ENCODE data around the gene THAP3.
"Not testable (repeated sequence)": the region's sequence is repeated elsewhere in the genome, so short reads cannot be mapped to it uniquely, and the experiment has no call there.

The THAP3 gene

DNA sequence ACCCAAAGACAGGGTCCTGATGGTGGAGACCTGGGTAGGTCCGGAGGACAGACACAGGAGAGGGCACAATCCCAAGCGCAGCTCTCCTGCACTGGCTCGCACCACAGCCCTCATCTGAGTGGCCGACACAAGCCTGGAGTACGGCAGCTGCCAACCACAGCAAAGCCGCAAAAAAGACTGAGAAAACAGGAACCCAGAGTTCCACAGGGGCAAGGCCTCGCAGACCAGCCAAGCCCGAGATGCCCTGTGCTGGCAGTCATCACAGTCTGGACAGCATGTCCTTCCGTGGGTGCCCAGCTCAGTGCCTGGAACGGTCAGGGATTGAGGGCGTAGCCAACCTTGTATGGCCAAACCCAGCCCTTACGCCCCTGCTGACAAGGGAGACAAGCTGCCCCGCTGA is 33.4 kb upstream of the THAP3 start:
- no peak for DNase-seq (ENCODE audit: low read depth)

DNA sequence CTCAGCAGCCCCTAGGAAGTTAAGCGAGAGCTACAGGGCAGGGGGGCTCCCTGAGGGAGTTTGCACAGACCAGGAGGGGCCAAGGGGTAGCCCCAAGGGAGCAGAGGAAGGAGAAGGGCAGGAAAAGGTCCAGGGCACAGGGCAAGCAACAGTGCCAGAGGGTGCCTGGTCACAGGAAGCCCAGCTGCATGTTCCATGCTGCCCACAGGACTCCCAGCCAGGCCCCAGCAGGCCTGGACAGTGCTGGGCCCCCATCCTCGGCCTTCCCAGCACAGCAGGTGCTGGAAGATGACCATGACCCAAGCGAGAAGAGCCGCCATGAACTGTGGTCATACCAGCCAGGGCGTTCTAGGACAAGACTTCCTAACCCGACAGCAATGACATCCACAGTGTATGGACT is 33.0 kb upstream of the THAP3 start:
- DNase-seq (ENCODE audit: low read depth), result no peak

DNA sequence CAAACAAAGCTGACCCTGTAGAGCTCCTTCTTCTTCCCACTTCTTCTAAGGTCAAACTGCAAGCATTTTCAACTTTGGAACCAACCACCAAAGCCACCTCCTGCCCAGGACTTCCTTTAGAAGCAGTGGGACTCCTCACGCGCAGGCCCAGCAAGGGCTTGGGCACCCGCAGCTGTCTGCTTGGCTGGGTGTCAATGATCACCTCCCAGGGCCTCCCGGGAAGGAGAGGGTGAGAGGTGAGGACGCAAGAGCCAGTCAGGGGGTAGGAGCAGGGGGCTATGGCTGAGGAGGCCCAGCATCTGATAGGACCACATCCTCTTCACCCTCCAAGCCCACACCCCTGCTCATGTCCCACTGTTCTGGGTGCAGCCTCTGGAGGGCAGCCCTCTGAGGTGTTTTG is 32.2 kb upstream of the THAP3 start:
- no peak for DNase-seq (ENCODE audit: low read depth)

DNA sequence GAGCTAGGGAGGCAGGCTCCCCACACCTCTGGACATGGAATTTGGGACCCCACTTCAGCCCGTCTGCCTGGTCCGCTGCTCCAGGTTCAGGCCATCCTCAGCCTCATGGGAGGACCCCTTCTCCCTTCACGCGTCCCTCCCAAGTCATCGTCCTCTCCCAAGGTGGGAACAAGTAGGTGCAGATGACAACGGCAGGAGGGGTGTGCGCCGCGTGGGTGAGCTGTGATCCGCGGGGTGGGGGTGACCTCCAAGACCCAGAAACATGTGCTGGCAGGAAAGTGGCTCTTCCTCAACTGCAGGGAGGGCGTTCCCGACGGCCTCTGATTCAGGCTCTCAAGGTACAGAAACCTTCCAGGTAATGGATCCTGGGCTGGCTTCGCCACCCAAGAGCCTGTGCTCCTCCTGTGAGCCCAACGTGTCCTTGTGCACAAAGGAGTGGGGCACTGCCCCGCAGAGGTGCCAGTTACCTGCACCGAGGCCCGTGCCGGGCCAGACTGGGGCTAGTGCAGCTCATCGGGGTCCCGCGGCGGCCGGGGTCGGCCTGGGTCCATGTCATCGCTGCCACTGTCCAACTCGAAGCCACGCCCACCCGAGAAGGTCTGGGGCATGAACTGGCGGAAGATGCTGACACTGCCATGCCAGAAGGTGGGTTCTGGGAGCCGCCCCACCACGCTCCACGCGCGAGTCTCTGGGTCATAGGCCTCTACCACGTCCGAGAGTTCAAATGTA is 31.6 kb upstream of the THAP3 start:
- DNase-seq (ENCODE audit: low read depth), result no peak

DNA sequence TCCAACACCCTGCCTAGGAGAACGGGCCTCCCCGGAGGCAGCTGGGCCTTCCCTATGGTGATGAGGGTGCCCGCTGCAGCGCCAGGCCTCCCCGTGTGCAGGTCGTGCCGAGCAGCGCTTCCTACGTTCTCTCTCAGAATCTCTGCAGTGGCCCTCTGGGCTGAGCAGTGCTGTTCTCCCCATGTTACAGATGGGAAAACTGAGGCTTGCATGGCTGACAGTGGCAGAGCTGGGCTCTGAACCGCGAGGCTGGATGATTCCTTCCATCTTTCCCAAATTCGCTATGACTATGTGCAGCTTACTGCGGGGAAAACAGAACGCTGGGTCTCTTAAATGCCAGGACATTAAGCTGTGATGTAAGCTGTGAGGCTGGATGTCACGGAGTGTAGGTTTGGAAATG is 30.9 kb upstream of the THAP3 start:
- DNase-seq (ENCODE audit: low read depth), result no peak

DNA sequence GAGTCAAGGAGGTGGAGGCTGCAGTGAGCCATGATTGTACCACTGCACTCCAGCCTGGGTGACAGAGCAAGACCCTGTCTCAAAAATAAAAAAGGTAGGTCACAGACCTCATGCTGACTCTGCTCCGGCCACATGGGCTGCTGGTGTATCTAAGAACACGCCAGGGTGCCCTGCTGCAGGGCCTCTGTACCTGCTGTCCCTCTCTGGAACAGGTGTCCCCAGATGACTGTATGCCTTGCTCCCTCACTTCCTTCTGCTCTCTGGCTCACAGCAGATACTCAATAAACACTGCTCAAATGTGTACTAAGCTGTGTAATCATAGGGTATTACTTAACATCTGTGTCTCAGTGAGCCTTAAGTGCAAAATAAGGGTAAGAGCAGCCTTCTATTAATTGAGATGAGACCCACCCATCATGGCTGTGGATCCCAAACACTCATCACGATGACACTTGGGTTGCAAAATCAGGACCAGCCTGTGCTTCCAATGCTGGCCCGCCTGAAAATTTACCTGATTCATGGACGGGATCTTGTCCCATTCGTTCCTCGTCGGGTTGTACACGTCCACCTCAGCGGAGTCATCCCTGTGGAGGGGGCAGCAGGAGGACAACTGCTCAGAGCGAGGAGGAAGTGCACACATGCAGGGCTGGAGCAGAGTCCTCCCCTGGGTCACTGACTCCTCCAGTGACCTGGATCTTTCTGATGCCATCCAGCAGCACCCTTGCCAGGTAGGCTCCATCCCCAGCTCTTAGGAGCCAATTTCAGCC is 29.5 kb upstream of the THAP3 start:
- DNase-seq (ENCODE audit: low read depth), result no peak

DNA sequence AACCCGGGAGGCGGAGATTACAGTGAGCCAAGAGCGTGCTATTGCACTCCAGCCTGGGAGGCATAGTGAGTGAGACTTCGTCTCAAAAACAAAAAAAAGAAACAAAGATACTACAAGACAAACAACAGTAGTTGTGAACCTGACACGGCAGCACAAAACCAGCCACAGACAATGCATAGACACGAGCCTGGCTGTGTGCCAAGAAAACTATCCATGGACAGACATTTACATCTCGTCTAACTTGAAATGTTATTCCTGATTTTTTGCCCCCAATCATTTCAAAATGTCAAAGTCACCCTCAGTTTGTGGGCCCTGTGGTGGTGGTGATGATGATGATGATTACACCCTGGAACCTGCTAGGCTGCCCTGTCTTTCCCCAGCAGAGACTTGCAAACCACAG is 28.3 kb upstream of the THAP3 start:
- DNase-seq (ENCODE audit: low read depth), result no peak

DNA sequence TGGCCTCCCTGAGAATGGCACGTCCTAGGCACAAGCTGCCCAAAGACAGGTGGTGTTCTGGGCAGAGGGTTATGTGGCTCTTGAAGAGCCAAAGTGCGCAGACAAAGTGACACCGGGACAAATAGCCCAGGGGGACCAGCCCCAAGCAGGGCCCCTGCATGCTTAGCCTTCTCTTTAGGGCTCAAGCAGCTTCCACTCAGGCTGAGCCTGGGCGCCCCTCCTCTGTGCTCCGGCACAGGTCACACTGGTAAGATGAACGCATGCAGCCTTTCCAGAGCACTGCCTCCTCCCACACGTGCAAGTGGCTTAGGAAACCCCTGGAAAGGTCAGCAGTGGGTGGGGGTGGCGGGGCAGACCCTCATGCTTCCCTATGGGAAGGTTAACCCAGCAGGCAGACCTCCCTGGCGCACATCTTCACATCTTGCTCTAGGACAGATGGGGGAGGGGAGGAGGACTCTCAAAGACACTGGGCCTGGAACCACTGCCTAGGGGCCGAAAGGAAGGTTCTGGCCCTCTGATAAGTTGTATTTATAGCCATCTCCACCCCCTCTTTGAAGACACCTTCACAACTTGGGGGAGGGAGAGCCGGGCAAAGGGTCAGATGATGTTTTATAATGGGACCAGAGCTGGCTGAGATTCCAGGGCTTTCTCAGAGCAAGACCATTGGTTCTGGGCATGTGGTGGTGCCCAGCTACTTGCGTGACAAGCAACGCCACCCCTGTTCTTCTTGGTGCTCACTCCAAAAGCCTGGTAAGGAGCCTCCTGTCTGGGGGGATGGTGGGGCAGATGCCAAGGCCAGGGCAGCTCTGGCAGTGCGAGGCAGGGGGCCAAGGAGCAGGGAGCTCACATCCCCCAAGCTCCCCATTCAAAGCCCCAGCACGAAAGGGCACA is 27.5 kb upstream of the THAP3 start:
- no peak for DNase-seq (ENCODE audit: low read depth)

DNA sequence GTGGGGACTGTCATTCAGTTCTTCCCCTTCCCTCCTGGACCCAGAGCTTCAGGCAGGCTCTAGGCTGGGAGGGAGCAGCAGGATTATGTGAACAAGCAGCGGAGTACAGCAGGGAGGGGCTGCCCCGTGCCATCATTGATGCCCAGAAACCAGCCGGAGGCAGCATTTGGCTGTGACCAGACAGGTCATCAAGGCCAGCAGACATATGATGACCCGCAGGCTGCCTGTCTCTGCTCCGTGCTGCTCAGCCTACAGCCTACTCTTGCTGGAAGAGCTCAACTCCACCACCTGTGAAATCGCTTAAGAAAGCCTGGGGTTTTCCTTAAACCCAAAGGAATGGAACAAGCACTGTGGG is 26.9 kb upstream of the THAP3 start:
- DNase-seq (ENCODE audit: low read depth), result no peak

DNA sequence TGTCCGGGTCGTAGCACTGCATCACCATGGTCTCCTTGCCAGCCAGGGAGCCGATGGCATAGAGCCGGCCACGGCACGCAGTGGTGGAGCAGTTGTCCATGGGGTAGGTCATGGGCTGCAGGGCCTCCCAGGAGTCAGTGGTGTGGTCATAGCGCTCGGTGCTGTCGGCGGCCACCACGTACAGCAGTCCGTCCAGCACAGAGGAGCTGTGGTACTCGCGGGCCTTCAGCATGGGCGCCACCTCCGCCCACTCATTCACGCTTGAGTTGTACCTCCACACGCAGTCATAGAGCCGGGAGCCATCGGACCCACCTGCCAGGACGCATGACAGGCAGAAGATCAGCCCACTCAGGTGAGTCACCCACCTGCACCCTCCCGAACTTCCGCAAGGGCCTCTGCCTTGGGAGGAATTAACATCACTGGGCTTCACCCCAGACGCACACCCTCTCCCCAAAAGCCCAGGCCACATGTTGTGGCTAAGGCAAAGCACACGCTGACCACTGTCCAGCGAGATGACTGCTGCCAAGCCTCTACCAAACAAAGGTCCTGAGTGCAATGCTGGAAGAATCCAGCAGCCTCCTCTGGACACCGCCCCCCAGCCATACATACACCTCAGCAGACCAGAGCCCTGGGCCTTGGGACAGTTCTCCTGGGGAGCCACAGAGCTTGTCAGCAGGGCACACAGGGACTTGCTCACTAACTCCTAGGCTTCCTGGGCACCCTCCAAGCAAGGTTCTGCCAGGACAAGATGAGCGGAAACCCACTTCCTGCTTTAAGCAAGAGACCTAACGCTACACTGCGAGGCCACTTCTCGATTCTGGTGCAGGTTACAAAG is 25.3 kb upstream of the THAP3 start:
- no peak for DNase-seq (ENCODE audit: low read depth)

DNA sequence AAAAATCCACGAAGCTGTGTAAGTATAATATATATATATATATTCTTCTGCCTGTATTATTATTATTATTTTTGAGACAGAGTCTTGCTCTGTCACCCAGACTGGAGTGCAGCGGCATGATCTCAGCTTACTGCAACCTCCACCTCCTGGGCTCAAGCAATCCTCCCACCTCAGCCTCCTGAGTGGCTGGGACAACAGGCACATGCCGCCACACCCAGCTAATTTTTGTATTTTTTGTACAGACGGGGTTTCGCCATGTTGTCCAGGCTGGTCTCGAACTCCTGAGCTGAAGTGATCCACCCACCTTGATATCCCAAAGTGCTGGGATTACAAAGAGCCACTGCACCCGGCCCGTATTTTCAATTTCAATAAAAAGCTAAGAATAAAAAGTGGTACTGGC is 24.7 kb upstream of the THAP3 start:
- not testable (repeated sequence) for DNase-seq (ENCODE audit: low read depth)

DNA sequence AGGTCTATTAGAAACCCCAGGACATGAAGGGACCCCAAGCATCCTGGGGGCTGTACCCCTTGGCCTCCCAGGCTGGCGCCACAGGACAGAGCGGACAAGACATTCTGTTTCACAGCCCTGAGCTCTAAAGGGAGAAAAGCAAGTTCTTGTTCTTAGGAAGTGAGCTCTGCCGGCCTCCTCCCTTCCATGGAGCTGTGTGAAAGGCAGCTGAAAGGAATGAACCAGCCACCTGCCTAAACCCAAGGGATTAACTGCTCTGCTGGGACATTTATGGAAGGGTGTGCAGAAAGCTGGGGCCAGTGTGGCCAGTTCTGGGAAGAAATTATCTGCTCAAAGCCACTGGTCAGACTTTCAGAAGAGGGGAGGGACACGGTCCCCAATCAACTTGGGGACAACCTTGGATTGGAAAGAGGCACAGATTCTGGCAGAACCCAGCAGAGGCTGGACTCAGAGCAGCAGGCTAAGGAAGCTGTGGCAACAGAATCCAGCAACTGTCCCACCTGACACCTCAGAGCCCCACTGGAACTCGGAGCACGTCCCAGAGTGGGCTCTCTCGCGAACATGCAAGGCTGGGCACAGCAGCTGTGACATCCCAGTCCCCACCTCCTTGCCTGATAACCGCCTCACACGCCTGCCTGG is 24.1 kb upstream of the THAP3 start:
- no peak for DNase-seq (ENCODE audit: low read depth)

DNA sequence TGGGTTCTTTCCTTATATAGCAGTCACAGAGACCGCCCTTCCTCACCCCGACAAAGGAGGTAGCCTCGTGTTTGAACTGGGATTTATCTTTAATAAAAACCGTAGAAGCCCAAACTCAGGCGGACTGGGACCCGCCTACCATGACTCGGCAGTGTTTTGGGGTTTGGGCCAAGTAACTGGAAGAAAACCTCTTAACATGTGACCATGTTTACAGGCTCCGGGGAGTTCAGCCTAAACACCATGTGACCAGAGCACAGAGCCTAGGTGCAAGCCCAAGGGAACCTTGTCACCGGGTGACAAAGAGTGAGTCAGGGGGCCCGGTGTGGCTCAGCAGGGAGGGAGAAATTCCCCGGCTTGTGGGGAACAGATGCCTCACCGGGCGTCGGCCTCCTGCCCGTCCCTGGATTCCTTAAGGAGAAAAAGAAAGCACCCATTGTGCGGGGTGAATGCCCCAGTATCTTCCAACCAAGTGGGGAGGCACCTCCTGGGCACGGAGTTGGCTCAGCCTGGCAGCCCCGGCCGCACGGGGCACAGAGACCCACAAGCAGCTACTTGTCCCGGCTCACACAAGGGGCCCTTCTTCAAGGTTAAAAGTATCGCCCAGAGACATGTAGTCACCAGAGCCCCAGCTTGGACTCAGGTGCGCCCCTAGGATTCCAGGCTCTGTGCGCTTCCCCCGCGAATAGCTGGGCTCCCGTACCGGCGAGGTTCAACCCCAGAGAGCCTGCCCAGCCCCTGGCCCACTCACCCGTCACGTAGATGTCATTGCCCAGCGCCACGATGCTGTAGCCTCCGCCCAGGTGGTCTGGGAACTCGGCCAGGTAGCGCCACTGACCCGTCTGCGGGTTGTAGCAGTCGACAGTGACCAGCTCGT is 23.4 kb upstream of the THAP3 start:
- DNase-seq (ENCODE audit: low read depth), result peak; percentile 90

DNA sequence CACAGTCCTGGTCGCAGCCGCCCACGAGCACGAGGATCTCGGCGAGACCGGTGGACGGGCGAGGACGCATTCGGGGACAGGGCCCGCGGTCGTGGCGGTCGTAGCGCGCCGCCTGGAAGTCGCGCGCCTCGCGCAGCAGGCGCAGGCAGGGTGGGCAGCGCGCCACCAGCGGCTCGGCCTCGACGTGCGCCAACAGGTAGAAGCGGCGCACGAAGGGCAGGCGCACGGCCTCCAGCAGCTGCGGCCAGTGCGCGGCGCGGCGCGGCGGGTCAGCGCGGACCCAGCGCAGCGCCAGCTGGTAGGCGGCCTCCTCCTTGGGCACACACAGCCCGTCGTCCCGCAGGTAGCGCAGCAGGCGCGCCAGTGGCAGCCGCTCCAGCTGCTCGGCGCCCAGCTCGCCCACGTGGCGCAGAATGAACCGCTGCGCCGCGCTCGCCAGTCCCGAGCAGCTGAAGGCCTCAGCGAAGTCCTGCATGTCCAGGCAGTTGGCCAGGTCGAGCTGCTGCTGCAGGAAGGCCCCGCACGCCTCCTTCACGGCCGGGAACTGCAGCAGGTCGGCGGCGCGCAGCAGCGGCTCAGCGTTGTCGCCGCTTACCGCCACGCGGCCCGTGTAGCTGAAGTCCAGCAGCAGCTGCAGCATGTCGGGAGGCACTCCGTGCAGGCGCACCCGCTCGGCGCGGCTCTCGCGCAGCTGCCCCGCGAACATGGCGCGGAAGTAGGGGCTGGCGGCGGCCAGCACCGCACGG is 22.6 kb upstream of the THAP3 start:
- peak; percentile 31 for DNase-seq (ENCODE audit: low read depth)

DNA sequence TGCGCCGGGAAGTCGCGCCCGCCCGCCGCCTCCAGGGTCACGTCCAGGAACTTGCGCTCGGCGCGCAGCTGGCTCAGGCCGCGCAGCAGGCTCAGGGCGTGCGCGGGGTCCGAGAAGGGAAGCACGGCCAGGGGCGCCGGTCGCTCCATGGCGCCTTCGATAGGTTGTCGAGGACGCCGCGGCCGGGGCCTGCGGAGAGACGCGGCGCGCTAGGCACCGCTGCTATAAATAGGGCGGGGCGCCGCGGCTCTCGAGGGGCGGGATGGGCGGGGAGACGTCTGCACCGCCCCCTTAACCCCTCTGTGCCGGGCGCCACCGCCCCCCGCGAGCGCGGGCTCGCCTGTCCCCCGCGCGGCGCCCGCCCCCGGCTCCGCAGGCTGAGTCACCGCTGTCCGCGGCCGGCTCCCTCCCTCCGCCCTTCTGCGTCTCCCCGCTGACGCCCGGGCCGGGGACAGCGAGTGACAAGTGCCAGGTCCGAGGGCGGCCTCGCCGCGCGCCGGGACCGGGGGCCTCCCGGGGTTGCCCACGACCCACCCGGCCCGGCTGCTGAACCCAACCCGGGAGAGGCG is 21.9 kb upstream of the THAP3 start, which contains the start of gene KLHL21:
Gene KLHL21, minus strand, starts transcription at position 201 of the 569 bp plus-strand sequence. Its CDS starts 52 bp downstream, at position 149.
- DNase-seq (ENCODE audit: low read depth), result peak; percentile 61

DNA sequence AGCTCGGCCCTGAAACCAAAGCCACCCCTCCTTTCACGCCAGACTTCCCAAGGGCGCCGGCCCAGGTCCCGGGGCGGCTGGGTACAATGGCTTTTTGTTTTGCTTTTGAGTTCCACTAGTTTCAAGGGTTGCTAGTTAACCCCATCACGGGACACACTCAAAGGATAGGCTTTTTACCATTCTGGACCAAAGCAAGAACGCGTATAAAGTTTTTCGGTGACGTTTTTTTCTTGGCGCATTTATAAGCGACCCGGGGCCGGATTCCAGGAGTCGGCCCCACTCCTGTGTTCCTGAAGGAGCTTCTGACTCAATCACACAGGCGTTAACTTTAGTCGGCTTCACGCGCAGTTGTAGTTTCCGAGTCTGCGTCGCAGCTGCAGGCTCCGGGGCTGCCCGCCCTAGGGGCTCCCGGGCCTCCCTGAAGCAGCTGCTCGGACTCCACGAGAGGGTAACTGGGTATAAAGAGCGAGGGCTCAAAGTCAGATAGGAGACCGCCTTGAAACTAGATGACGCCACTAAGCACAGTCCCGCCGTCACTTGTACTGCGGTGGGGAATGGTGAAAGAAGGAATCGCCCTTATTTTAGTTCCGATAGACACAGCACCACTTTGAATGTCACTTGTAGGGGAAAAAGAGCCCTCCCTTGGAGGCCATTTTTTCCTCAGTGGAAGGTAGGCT is 21.3 kb upstream of the THAP3 start:
- peak; percentile 68 for DNase-seq (ENCODE audit: low read depth)

DNA sequence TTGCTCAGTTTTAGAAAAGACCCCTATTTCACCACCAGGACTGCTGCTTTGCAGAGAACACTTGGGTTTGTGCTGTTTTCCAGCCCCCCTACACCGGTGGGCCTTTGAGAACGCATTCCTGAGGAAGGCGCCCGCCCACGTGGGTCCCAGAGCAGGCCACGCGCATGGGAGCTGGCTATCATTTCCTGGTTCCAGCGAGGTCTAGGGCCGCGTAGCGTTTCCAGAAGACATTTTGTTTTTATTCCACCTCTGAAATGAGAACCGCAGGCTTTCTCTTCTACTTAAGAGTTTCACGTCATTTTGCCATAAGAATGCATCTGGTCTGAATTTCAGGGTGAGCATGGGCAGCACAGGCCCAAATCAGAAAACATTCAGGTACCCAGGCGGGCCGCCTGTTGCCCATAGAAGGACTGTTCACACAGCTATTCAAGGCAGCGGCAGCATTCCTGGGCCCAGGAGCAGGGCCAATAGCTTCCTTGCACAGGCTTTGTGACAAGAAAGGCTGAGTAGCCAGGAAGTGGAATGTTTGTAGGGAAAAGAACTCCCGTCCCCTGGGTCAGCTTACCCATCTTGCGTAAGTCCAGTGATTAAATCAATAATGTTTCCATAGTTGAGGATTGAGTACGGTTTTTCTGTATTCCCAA is 20.6 kb upstream of the THAP3 start:
- peak; percentile 72 for DNase-seq (ENCODE audit: low read depth)

All from HS-27A (cell line).